ENCODE data around the gene CROCC2. TPM values are rescaled to one million over a fixed set of nuclear protein-coding genes. Genes with fewer than 3 reads are reported as not detected.

Gene CROCC2
- total RNA-seq, 1 experiment from 2014 or later: not detected

GRCh38 chr2:240884221-240884620 lies 21.9 kb upstream of the CROCC2 start (continued):
- TF ChIP-seq POLR2A (IDR thresholded peaks at IDR 0.05; ENCODE audit: borderline replicate concordance, extremely low read depth, insufficient read depth, insufficient read length) (no peak), ZNF274 (IDR thresholded peaks at IDR 0.05; ENCODE audit: low read depth, low read length) (no peak), RAD21 (IDR thresholded peaks at IDR 0.05; ENCODE audit: low read depth) (no peak)

GRCh38 chr2:240884745-240885144 lies 21.4 kb upstream of the CROCC2 start:
- H3K9me2 ChIP-seq (ENCODE audit: insufficient read depth): no peaks in the 10 kb centered on the region
- H3K27ac ChIP-seq (ENCODE audit: low read depth, low read length): no peak overlapping the region

More at GRCh38 chr2:240884745-240885144, 21.4 kb upstream of the CROCC2 start:
- BruUV-seq (replicated peaks): no TSS peak
- H3K9ac ChIP-seq (ENCODE audit: low read length): no peak overlapping the region
- no peaks in the 10 kb centered on the region for H4K20me1 ChIP-seq (ENCODE audit: insufficient read depth)
- no peak for DNase-seq (ENCODE audit: low read depth, low spot score)
- H3K36me3 ChIP-seq (ENCODE audit: control insufficient read depth in 1 of 2, insufficient read depth in 2 of 2, low read length in 2 of 2): no peaks in the 10 kb centered on the region
- H3K79me2 ChIP-seq (ENCODE audit: insufficient read depth, low read length): no peaks in the 10 kb centered on the region
- H3K4me1 ChIP-seq (ENCODE audit: control insufficient read depth in 1 of 2, insufficient read depth in 2 of 2, low read length in 2 of 2): peaks cover 0 to 7% of the 10 kb centered on the region in 2 experiments; a peak in 1 of 4 replicates
- no peak overlapping the region for H3K4me2 ChIP-seq (ENCODE audit: low read length)
- intact Hi-C loops (cut with micrococcal nuclease): no loop called here
- no peaks in the 10 kb centered on the region for H3K9me3 ChIP-seq (ENCODE audit: control insufficient read depth in 1 of 2, insufficient read depth in 1 of 2, low read depth in 1 of 2, low read length in 2 of 2)
- CTCF ChIA-PET: no interaction called here
- RAD21 ChIA-PET (ENCODE audit: low non-redundant PET in 1 of 2, low total read pairs in 2 of 2, uncharacterized antibody in 2 of 2, unreplicated experiment in 2 of 2): no interaction called here
- POLR2A ChIA-PET: no interaction called here
- H2AFZ ChIP-seq (ENCODE audit: low read depth, low read length, poor library complexity, severe bottlenecking): no peak overlapping the region
- H3K27me3 ChIP-seq (ENCODE audit: insufficient read depth, low read length): no peaks in the 10 kb centered on the region
- no peak overlapping the region for H3K4me3 ChIP-seq (replicated peaks in 1 of 2; ENCODE audit: low read depth in 1 of 2, low read length in 2 of 2)
- no peak for TF ChIP-seq POLR2A (IDR thresholded peaks at IDR 0.05; ENCODE audit: borderline replicate concordance, extremely low read depth, insufficient read depth, insufficient read length)
- no peak for TF ChIP-seq SIN3A (IDR thresholded peaks at IDR 0.05; ENCODE audit: low read depth)
- TF ChIP-seq, protein P1, sequence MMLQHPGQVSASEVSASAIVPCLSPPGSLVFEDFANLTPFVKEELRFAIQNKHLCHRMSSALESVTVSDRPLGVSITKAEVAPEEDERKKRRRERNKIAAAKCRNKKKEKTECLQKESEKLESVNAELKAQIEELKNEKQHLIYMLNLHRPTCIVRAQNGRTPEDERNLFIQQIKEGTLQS (IDR thresholded peaks at IDR 0.05): no peak
- TF ChIP-seq EZH2 (IDR thresholded peaks at IDR 0.05): no peak
- TF ChIP-seq ZFX (IDR thresholded peaks at IDR 0.05): no peak
- TF ChIP-seq JUND (IDR thresholded peaks at IDR 0.05): no peak
- TF ChIP-seq ELF1 (IDR thresholded peaks at IDR 0.05; ENCODE audit: borderline replicate concordance, low read depth): no peak
- TF ChIP-seq SP1 (IDR thresholded peaks at IDR 0.05; ENCODE audit: low read depth): no peak
- TF ChIP-seq MAX (IDR thresholded peaks at IDR 0.05): no peak
- no peak for TF ChIP-seq CEBPB (IDR thresholded peaks at IDR 0.05; ENCODE audit: low read depth)
- TF ChIP-seq TCF7L2 (IDR thresholded peaks at IDR 0.05; ENCODE audit: borderline replicate concordance, extremely low read depth, insufficient read depth, insufficient read length): no peak
- TF ChIP-seq CBX3 (IDR thresholded peaks at IDR 0.05; ENCODE audit: low read depth): no peak
- TF ChIP-seq CTCF (IDR thresholded peaks at IDR 0.05 in 2 of 3, conservative IDR thresholded peaks at IDR 0.05 in 1 of 3; ENCODE audit: borderline replicate concordance in 1 of 3, insufficient read depth in 1 of 3, low read depth in 2 of 3, low read length in 2 of 3): no peak
- ATAC-seq: no peak
